ENCODE data around the gene ZMIZ1. TPM values are rescaled to one million over a fixed set of nuclear protein-coding genes. Genes with fewer than 3 reads are reported as not detected.

The ZMIZ1 gene
- total and polyA plus RNA-seq, 2 experiments from 2014 or later, result 9.2 to 30.9 TPM

DNA sequence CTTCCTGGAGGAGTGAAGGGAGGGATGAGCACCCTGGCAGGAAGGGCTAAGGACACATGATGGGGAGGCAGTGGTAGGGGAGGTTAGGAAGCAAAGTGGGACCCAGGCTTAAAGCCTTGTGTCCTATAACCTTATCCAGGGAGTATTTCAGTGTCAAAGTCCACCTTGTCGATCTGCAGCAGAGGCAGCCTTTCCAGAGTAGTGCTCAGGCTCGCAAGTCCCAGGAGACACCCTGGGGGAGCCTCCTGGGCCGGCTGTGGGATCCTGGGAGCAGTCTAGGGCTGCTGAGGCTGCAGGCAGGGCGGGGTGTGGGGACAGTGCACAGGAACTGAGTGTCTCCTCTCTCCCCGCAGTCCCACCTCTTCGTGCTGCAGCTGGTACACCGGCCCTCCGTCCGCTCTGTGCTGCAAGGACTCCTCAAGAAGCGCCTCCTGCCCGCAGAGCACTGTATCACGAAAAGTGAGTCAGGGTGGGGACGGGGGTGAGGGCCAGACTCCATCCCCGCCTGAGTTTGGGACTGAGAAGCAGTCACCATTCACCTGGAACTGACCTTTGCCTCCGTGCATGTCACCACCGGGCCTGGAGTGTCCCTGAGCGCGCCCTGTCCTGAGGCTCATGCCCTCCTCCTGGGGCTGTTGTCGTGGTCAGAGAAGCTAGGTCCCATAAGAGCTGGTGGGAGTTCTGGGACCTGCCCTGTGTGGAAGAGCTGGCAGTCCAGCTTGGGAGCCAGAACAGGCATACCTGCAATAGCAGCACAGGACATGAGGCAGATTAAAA is 233.2 kb downstream of the ZMIZ1 start:
- Histone ChIP-seq H3K36me3 (ENCODE audit: insufficient read depth) (no peaks in the 10 kb centered on the region), H2AFZ (no peak overlapping the region), H3F3A (replicated peaks; ENCODE audit: low read depth) (no peaks in the 10 kb centered on the region), H3K79me2 (replicated peaks; ENCODE audit: insufficient read depth) (no peaks in the 10 kb centered on the region), H3K27me3 (ENCODE audit: insufficient read depth) (no peaks in the 10 kb centered on the region), H3K4me2 (no peak overlapping the region), H3K27ac (ENCODE audit: low read depth) (no peak overlapping the region), H3K4me3 (no peak overlapping the region), H3K9me2 (ENCODE audit: insufficient read depth) (no peaks in the 10 kb centered on the region), H4K20me1 (replicated peaks; ENCODE audit: insufficient read depth) (no peaks in the 10 kb centered on the region), H3K4me1 (ENCODE audit: insufficient read depth) (no peaks in the 10 kb centered on the region)
- Mint-ChIP-seq H3K4me1 (no peaks in the 10 kb centered on the region), H3K27ac (no peak overlapping the region), H3K4me3 (no peak overlapping the region), H3K36me3 (ENCODE audit: low read depth) (peaks cover 34% of the 10 kb centered on the region), H3K9me3 (no peaks in the 10 kb centered on the region), H3K27me3 (ENCODE audit: insufficient read depth, low read depth, poor library complexity) (peaks cover 14% of the 10 kb centered on the region)
- TF ChIP-seq, protein P1, sequence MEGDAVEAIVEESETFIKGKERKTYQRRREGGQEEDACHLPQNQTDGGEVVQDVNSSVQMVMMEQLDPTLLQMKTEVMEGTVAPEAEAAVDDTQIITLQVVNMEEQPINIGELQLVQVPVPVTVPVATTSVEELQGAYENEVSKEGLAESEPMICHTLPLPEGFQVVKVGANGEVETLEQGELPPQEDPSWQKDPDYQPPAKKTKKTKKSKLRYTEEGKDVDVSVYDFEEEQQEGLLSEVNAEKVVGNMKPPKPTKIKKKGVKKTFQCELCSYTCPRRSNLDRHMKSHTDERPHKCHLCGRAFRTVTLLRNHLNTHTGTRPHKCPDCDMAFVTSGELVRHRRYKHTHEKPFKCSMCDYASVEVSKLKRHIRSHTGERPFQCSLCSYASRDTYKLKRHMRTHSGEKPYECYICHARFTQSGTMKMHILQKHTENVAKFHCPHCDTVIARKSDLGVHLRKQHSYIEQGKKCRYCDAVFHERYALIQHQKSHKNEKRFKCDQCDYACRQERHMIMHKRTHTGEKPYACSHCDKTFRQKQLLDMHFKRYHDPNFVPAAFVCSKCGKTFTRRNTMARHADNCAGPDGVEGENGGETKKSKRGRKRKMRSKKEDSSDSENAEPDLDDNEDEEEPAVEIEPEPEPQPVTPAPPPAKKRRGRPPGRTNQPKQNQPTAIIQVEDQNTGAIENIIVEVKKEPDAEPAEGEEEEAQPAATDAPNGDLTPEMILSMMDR (conservative IDR thresholded peaks at IDR 0.05; ENCODE audit: low read depth in 2 of 2), result no peak
- TF ChIP-seq, protein P2, sequence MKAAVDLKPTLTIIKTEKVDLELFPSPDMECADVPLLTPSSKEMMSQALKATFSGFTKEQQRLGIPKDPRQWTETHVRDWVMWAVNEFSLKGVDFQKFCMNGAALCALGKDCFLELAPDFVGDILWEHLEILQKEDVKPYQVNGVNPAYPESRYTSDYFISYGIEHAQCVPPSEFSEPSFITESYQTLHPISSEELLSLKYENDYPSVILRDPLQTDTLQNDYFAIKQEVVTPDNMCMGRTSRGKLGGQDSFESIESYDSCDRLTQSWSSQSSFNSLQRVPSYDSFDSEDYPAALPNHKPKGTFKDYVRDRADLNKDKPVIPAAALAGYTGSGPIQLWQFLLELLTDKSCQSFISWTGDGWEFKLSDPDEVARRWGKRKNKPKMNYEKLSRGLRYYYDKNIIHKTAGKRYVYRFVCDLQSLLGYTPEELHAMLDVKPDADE (IDR thresholded peaks at IDR 0.05), result no peak
- TF ChIP-seq NANOG (IDR thresholded peaks at IDR 0.05; ENCODE audit: borderline replicate concordance) (no peak), STAT1 (IDR thresholded peaks at IDR 0.05; ENCODE audit: unreplicated experiment) (no peak), JUNB (IDR thresholded peaks at IDR 0.05; ENCODE audit: unreplicated experiment) (no peak), CREB1 (CRISPR knock-in tag; IDR thresholded peaks at IDR 0.05; ENCODE audit: low read depth) (no peak), POLR2AphosphoS5 (IDR thresholded peaks at IDR 0.05; ENCODE audit: low read depth) (no peak), EZH2 (IDR thresholded peaks at IDR 0.05; ENCODE audit: low read depth, unreplicated experiment) (no peak), ZNF331 (CRISPR knock-in tag; IDR thresholded peaks at IDR 0.05; ENCODE audit: low read depth) (no peak), ZNF462 (CRISPR knock-in tag; IDR thresholded peaks at IDR 0.05) (no peak), EZH2phosphoT487 (IDR thresholded peaks at IDR 0.05; ENCODE audit: unreplicated experiment) (no peak)
- TF ChIP-seq, protein P3, sequence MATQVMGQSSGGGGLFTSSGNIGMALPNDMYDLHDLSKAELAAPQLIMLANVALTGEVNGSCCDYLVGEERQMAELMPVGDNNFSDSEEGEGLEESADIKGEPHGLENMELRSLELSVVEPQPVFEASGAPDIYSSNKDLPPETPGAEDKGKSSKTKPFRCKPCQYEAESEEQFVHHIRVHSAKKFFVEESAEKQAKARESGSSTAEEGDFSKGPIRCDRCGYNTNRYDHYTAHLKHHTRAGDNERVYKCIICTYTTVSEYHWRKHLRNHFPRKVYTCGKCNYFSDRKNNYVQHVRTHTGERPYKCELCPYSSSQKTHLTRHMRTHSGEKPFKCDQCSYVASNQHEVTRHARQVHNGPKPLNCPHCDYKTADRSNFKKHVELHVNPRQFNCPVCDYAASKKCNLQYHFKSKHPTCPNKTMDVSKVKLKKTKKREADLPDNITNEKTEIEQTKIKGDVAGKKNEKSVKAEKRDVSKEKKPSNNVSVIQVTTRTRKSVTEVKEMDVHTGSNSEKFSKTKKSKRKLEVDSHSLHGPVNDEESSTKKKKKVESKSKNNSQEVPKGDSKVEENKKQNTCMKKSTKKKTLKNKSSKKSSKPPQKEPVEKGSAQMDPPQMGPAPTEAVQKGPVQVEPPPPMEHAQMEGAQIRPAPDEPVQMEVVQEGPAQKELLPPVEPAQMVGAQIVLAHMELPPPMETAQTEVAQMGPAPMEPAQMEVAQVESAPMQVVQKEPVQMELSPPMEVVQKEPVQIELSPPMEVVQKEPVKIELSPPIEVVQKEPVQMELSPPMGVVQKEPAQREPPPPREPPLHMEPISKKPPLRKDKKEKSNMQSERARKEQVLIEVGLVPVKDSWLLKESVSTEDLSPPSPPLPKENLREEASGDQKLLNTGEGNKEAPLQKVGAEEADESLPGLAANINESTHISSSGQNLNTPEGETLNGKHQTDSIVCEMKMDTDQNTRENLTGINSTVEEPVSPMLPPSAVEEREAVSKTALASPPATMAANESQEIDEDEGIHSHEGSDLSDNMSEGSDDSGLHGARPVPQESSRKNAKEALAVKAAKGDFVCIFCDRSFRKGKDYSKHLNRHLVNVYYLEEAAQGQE (IDR thresholded peaks at IDR 0.05; ENCODE audit: unreplicated experiment), result no peak
- ATAC-seq, result no peak
- DNase-seq (ENCODE audit: low spot score), result no peak

Data from GM23338 (cell line).